ENCODE measurements around the gene CHMP6.

CHMP6 gene

GRCh38 chr17:80992077-80992947 is 671 bp downstream of the CHMP6 start:
- DNase-seq (ENCODE audit: low spot score), result peak; percentile 74

- peak; percentile 49 for DNase-seq (ENCODE audit: low spot score)
Measured at GRCh38 chr17:80992948-80993624, 1.4 kb downstream of the CHMP6 start.

- peak; percentile 41 for DNase-seq (ENCODE audit: low spot score)
Measured at GRCh38 chr17:80995131-80995530, 3.5 kb downstream of the CHMP6 start.

GRCh38 chr17:80996422-80997305 is 5.0 kb downstream of the CHMP6 start:
- DNase-seq (ENCODE audit: low spot score), result peak; percentile 40

- peak; percentile 37 for DNase-seq (ENCODE audit: low spot score)
Measured at GRCh38 chr17:80997424-80998117, 5.9 kb downstream of the CHMP6 start.

GRCh38 chr17:80998118-80998747 is 6.6 kb downstream of the CHMP6 start:
- peak; percentile 43 for DNase-seq (ENCODE audit: low spot score)

GRCh38 chr17:80998748-80999535 is 7.3 kb downstream of the CHMP6 start:
- DNase-seq (ENCODE audit: low spot score), result peak; percentile 43

GRCh38 chr17:80999536-81000333 is 8.1 kb downstream of the CHMP6 start:
- DNase-seq (ENCODE audit: low spot score), result no peak

- no peak for DNase-seq (ENCODE audit: low spot score)
Measured at GRCh38 chr17:81000334-81000630, 8.6 kb downstream of the CHMP6 start.

- no peak for DNase-seq (ENCODE audit: low spot score)
Measured at GRCh38 chr17:81000631-81001357, 9.2 kb downstream of the CHMP6 start.

- DNase-seq (ENCODE audit: low spot score), result no peak
Measured at GRCh38 chr17:81002013-81002384, 10.4 kb downstream of the CHMP6 start.

GRCh38 chr17:81002409-81003361 is 11.0 kb downstream of the CHMP6 start:
- no peak for DNase-seq (ENCODE audit: low spot score)

GRCh38 chr17:81003711-81004475 is 12.3 kb downstream of the CHMP6 start:
- no peak for DNase-seq (ENCODE audit: low spot score)

GRCh38 chr17:81006891-81007290 is 15.2 kb downstream of the CHMP6 start:
- no peak for DNase-seq (ENCODE audit: low spot score)

GRCh38 chr17:81008140-81008539 is 16.5 kb downstream of the CHMP6 start:
- DNase-seq (ENCODE audit: low spot score), result no peak

GRCh38 chr17:81009136-81009535 is 17.5 kb downstream of the CHMP6 start:
- no peak for DNase-seq (ENCODE audit: low spot score)

GRCh38 chr17:81010935-81011334 is 19.3 kb downstream of the CHMP6 start:
- DNase-seq (ENCODE audit: low spot score), result no peak
